GM12878 (cell line): ENCODE results near the gene NEK10. TPM values are rescaled to one million over a fixed set of nuclear protein-coding genes. Genes with fewer than 3 reads are reported as not detected.

Experiments used
- ATAC-seq: fragments of 200-7000 bp; cut with Tn5 transposase; 3 replicates; pipeline ENCODE4 v1.9.1; 2020; ENCODE audit warnings: mild to moderate bottlenecking, moderate library complexity
- BruUV-seq: library from RNA; stranded (reverse); fragments of 400-500 nt; replicated peaks from 2 replicates; lab custom pipeline; 2021; lab: Mats Ljungman, UMichigan
- CTCF ChIA-PET: fragments of 300-600 bp; sonication (Branson Sonifier 250); formaldehyde crosslinking; extraction: SDS; loops from one replicate; lab custom pipeline; 2021; ENCODE audit warnings: inconsistent platforms; lab: Yijun Ruan, JAX
- POLR2A ChIA-PET: fragments of 350-600 bp; formaldehyde crosslinking; extraction: SDS; loops from one replicate; lab custom pipeline; 2021; ENCODE audit warnings: inconsistent platforms; lab: Charles Lee
- RAD21 ChIA-PET: fragments of 300-600 bp; sonication (Branson Sonifier 250); formaldehyde crosslinking; loops from one replicate; lab custom pipeline; 2023; ENCODE audit warnings: antibody characterized with exemption; ENCODE audit not compliant: unreplicated experiment; lab: Charles Lee
- SMC1A ChIA-PET: fragments of 300-600 bp; sonication (Branson Sonifier 250); formaldehyde crosslinking; loops from one replicate; lab custom pipeline; 2023; ENCODE audit not compliant: unreplicated experiment, uncharacterized antibody; lab: Charles Lee
- DNase-seq: peaks from one replicate; pipeline ENCODE4 v3.0.0-alpha.2; 2011; ENCODE audit warnings: low read depth, low spot score
- FAIRE-seq: peaks from 3 replicates; lab custom pipeline; 2011; peaks lifted over from hg19 to GRCh38; lab: Jason Lieb, UNC
- H2AFZ ChIP-seq: 2 replicates; pipeline ENCODE4 v1.6.0; 2011; ENCODE audit warnings: low read depth, low read length, control low read depth; ENCODE audit not compliant: control insufficient read depth
- H3K27ac ChIP-seq: 2 replicates; pipeline ENCODE4 v1.5.1; 2011; ENCODE audit warnings: control low read depth; ENCODE audit not compliant: control insufficient read depth, insufficient read depth
- H3K27me3 ChIP-seq, 2 experiments: replicated peaks in 1 of 2; 2 replicates each; pipeline versions ENCODE4 v1.6.0 to v1.6.1; 2011; ENCODE audit warnings: low read length in 1 of 2; ENCODE audit not compliant: control insufficient read depth in 2 of 2, insufficient read depth in 2 of 2
- H3K36me3 ChIP-seq, 2 experiments: 2 replicates each; pipeline ENCODE4 v1.5.1; 2011; ENCODE audit warnings: low read length in 1 of 2; ENCODE audit not compliant: control insufficient read depth in 2 of 2, insufficient read depth in 2 of 2
- H3K4me1 ChIP-seq: 2 replicates; pipeline ENCODE4 v1.6.1; 2011; ENCODE audit warnings: mild to moderate bottlenecking, low read length, moderate library complexity, mixed read lengths; ENCODE audit not compliant: control insufficient read depth, insufficient read depth
- H3K4me2 ChIP-seq: 2 replicates; pipeline ENCODE4 v1.6.0; 2011; ENCODE audit warnings: control low read depth; ENCODE audit not compliant: control insufficient read depth, insufficient read depth
- H3K4me3 ChIP-seq: fragments of 200-600 bp; sonication (generic); 2 replicates; pipeline ENCODE4 v1.5.1; 2016
- H3K79me2 ChIP-seq: 2 replicates; pipeline ENCODE4 v1.6.0; 2011; ENCODE audit warnings: low read length; ENCODE audit not compliant: control insufficient read depth, insufficient read depth
- H3K9ac ChIP-seq: 2 replicates; pipeline ENCODE4 v1.8.0; 2011; ENCODE audit warnings: low read length, control low read depth, mixed read lengths; ENCODE audit not compliant: control insufficient read depth, insufficient read depth
- H3K9me3 ChIP-seq: replicated peaks from 3 replicates; pipeline ENCODE4 v1.5.1; 2011; ENCODE audit warnings: mild to moderate bottlenecking, low read length; ENCODE audit not compliant: control insufficient read depth, insufficient read depth
- H4K20me1 ChIP-seq: 2 replicates; pipeline ENCODE4 v1.6.0; 2011; ENCODE audit not compliant: control insufficient read depth, insufficient read depth
- BCLAF1 ChIP-seq: fragments of 450-650 bp; IDR thresholded peaks from 2 replicates; pipeline ENCODE4 v1.6.1; 2017; ENCODE audit warnings: antibody characterized with exemption, mild to moderate bottlenecking, moderate library complexity
- BHLHE40 ChIP-seq, 2 experiments: fragments of 450-650 bp in 1 of 2; IDR thresholded peaks; 2 replicates each; pipeline ENCODE4 v1.6.1; 2011 to 2017; ENCODE audit warnings: low read depth in 2 of 2, borderline replicate concordance in 1 of 2, improper control_type of control experiment in 1 of 2, low read length in 1 of 2, mild to moderate bottlenecking in 1 of 2
- BRCA1 ChIP-seq: IDR thresholded peaks from 2 replicates; pipeline ENCODE4 v1.6.1; 2011; ENCODE audit warnings: low read depth, low read length, improper control_type of control experiment
- CEBPZ ChIP-seq: fragments of 150-350 bp; IDR thresholded peaks from 2 replicates; pipeline ENCODE4 v1.6.1; 2016; ENCODE audit warnings: low read depth, low read length
- KDM1A ChIP-seq: fragments of 200-600 bp; sonication (generic); IDR thresholded peaks from 2 replicates; pipeline ENCODE4 v1.6.1; 2016; ENCODE audit warnings: borderline replicate concordance
- MYB ChIP-seq: fragments of 150-350 bp; IDR thresholded peaks from 2 replicates; pipeline ENCODE4 v1.6.1; 2014; ENCODE audit warnings: mild to moderate bottlenecking, low read depth, low read length, borderline replicate concordance
- MYC ChIP-seq: IDR thresholded peaks from 2 replicates; pipeline ENCODE4 v1.6.1; 2011; ENCODE audit warnings: mild to moderate bottlenecking, low read length, moderate library complexity, inconsistent platforms; ENCODE audit not compliant: insufficient read depth, insufficient replicate concordance, insufficient read length, severe bottlenecking
- NFYB ChIP-seq: IDR thresholded peaks from 2 replicates; pipeline ENCODE4 v1.6.1; 2011; ENCODE audit warnings: low read depth, mild to moderate bottlenecking, low read length, improper control_type of control experiment, moderate library complexity; ENCODE audit not compliant: insufficient read depth
- NRF1 ChIP-seq: conservative IDR thresholded peaks from 2 replicates; pipeline ENCODE4 v1.6.1; 2011; ENCODE audit warnings: mild to moderate bottlenecking, low read depth, low read length, improper control_type of control experiment
- SMARCA5 ChIP-seq: fragments of 450-650 bp; IDR thresholded peaks from 2 replicates; pipeline ENCODE4 v1.6.1; 2017; ENCODE audit warnings: mild to moderate bottlenecking
- TAF1 ChIP-seq: IDR thresholded peaks from 2 replicates; pipeline ENCODE4 v1.6.1; 2011; ENCODE audit warnings: mild to moderate bottlenecking, low read depth, low read length, borderline replicate concordance
- TARDBP ChIP-seq: IDR thresholded peaks from 2 replicates; pipeline ENCODE4 v1.6.1; 2016; ENCODE audit warnings: borderline replicate concordance
- ZNF24 ChIP-seq: fragments of 450-650 bp; IDR thresholded peaks from 2 replicates; pipeline ENCODE4 v1.6.1; 2017; ENCODE audit warnings: antibody characterized with exemption, mild to moderate bottlenecking
- ZNF384 ChIP-seq: IDR thresholded peaks from 2 replicates; pipeline ENCODE4 v1.6.1; 2012; ENCODE audit warnings: low read depth, mild to moderate bottlenecking, low read length, improper control_type of control experiment, borderline replicate concordance
- WGBS: methylation state at CpG from one replicate; pipeline ENCODE4 v1.1.6; 2016; ENCODE audit warnings: low lambda C conversion rate; ENCODE audit not compliant: insufficient replicate concordance, insufficient coverage; ENCODE audit errors: missing lambda C conversion rate; 5-methylcytosine and 5-hydroxymethylcytosine counted together
- in situ Hi-C: fragments of 300-500 bp; cut with MboI; formaldehyde crosslinking; loops from 9 replicates; pipeline ENCODE4 v1.14.3; 2018; ENCODE audit warnings: mixed read lengths
- intact Hi-C: fragments of 100-400 bp; cut with micrococcal nuclease; formaldehyde crosslinking; loops from one replicate; pipeline ENCODE4 v1.14.2; 2022; ENCODE audit not compliant: unreplicated experiment
- polyA plus RNA-seq, 11 experiments: library from polyadenylated mRNA; depleted of rRNA in 4 of 11; unstranded in 6 of 11; stranded (reverse) in 5 of 11; fragments of >200 nt; fragmentation: Nextera tagmentation in 4 of 11; fragmentation: Illumina TruSeq in 1 of 11; extraction: Ambion mirVana in 4 of 11; extraction: Trizol in 1 of 11; gene quantifications; 1 replicate in 1 of 11; 2 replicates in 10 of 11; pipeline versions ENCODE4 v1.2.1 to v1.2.3, GENCODE V29; 2011 to 2016; ENCODE audit warnings: inconsistent platforms in 2 of 11, missing spikeins in 2 of 11, low read depth in 1 of 11
- total RNA-seq, 4 experiments: library from RNA; depleted of rRNA in 3 of 4; stranded (reverse); fragments of >200 nt in 3 of 4; fragmentation: Illumina TruSeq in 1 of 4; extraction: Trizol in 1 of 4; gene quantifications; 2 replicates each; pipeline versions ENCODE4 v1.2.1 to v1.2.3, GENCODE V29; 2013 to 2021
- TF ChIP-seq, protein P1 (sequence below): fragments of 150-350 bp; IDR thresholded peaks from 2 replicates; pipeline ENCODE4 v1.6.1; 2014; ENCODE audit warnings: mild to moderate bottlenecking, low read depth, low read length

Gene NEK10
- total and polyA plus RNA-seq, 10 of the 15 experiments (the other 5 are each of a cell fraction or from before 2014, with no cell fraction given) = 0.06 to 0.40 (median 0.16) TPM; not detected in 2

- in situ Hi-C loops = no loop called here
- H3K27me3 ChIP-seq = no peaks in the 10 kb centered on the region
- POLR2A ChIA-PET = no interaction called here
- no peaks in the 10 kb centered on the region for H3K36me3 ChIP-seq
- no peaks in the 10 kb centered on the region for H3K4me1 ChIP-seq
- BruUV-seq = no TSS peak
- no peak overlapping the region for H3K27ac ChIP-seq
- no peaks in the 10 kb centered on the region for H3K79me2 ChIP-seq
- no peak overlapping the region for H2AFZ ChIP-seq
- no peak for ATAC-seq
- H3K9me3 ChIP-seq = no peaks in the 10 kb centered on the region
- no peak overlapping the region for H3K9ac ChIP-seq
- RAD21 ChIA-PET = no interaction called here
- no peak overlapping the region for H3K4me2 ChIP-seq
- intact Hi-C loops = no loop called here
- H3K4me3 ChIP-seq = no peak overlapping the region
- CTCF ChIA-PET = no interaction called here
- no peaks in the 10 kb centered on the region for H4K20me1 ChIP-seq
- DNase-seq = no peak
- SMC1A ChIA-PET = interaction anchor here (1.1 kb wide), 1 partner anchor 9 kb away, joined by 3 read pairs; no protein-coding TSS in a partner anchor
- no peak for FAIRE-seq
- 18% methylated on average over 3 of the region's 3 CpGs for WGBS
- no peak for TF ChIP-seq MYC
- no peak for TF ChIP-seq ZNF384
- TF ChIP-seq, protein P1, sequence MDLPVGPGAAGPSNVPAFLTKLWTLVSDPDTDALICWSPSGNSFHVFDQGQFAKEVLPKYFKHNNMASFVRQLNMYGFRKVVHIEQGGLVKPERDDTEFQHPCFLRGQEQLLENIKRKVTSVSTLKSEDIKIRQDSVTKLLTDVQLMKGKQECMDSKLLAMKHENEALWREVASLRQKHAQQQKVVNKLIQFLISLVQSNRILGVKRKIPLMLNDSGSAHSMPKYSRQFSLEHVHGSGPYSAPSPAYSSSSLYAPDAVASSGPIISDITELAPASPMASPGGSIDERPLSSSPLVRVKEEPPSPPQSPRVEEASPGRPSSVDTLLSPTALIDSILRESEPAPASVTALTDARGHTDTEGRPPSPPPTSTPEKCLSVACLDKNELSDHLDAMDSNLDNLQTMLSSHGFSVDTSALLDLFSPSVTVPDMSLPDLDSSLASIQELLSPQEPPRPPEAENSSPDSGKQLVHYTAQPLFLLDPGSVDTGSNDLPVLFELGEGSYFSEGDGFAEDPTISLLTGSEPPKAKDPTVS = no peak
- no peak for TF ChIP-seq SMARCA5
- TF ChIP-seq MYB = no peak
- TF ChIP-seq BHLHE40 (IDR thresholded peaks at IDR 0.05; ENCODE audit: borderline replicate concordance in 1 of 2, low read depth in 2 of 2, low read length in 1 of 2) = no peak
- TF ChIP-seq TARDBP = no peak
- no peak for TF ChIP-seq BRCA1
- TF ChIP-seq NFYB = no peak
- TF ChIP-seq TAF1 = no peak
- no peak for TF ChIP-seq CEBPZ
- TF ChIP-seq ZNF24 = no peak
- TF ChIP-seq NRF1 = no peak
- no peak for TF ChIP-seq KDM1A
- no peak for TF ChIP-seq BCLAF1
Measured at GRCh38 chr3:27073912-27074311, 295.3 kb downstream of the NEK10 start.
